B cell (primary cell): ENCODE data around the gene FANCM. TPM values are rescaled to one million over a fixed set of nuclear protein-coding genes. Genes with fewer than 3 reads are reported as not detected.

Experiments used
- ATAC-seq: fragments of 200-7000 bp; cut with Tn5 transposase; one replicate; pipeline ENCODE4 v1.10.0; 2021; ENCODE audit warnings: low read depth, mild to moderate bottlenecking, moderate number of reproducible peaks, moderate library complexity
- CTCF ChIA-PET: fragments of 350-600 bp; sonication (Branson Sonifier 250); formaldehyde crosslinking; loops from one replicate; lab custom pipeline; 2021; ENCODE audit warnings: antibody characterized with exemption, inconsistent platforms; lab: Charles Lee
- POLR2A ChIA-PET: fragments of 350-600 bp; sonication (Branson Sonifier 250); formaldehyde crosslinking; loops from one replicate; lab custom pipeline; 2021; ENCODE audit warnings: antibody characterized with exemption; lab: Charles Lee
- DNase-seq: peaks from one replicate; pipeline ENCODE4 v3.0.0; 2013
- H2AFZ ChIP-seq: 2 replicates; pipeline ENCODE4 v1.6.1; 2012; ENCODE audit warnings: mild to moderate bottlenecking, low read depth, low read length; ENCODE audit not compliant: insufficient read depth, poor library complexity, severe bottlenecking
- H3K27ac ChIP-seq, 2 donors: 1 replicate in 1 of 2; 2 replicates in 1 of 2; pipeline ENCODE4 v1.5.1; 2012 to 2013; ENCODE audit warnings: low read length in 2 of 2, mild to moderate bottlenecking in 2 of 2, moderate library complexity in 1 of 2
- H3K27me3 ChIP-seq, 4 experiments: fragments of 200-600 bp in 1 of 4; sonication (generic) in 1 of 4; replicated peaks in 1 of 4; 1 replicate in 2 of 4; 2 replicates in 2 of 4; pipeline versions ENCODE4 v1.6.1 to v1.7.0; 2013 to 2016; ENCODE audit warnings: low read length in 3 of 4, mild to moderate bottlenecking in 2 of 4, mixed read lengths in 1 of 4, moderate library complexity in 1 of 4; ENCODE audit not compliant: insufficient read depth in 4 of 4, control insufficient read depth in 3 of 4; ENCODE audit errors: control extremely low read depth in 1 of 4
- H3K36me3 ChIP-seq, 2 experiments: replicated peaks in 1 of 2; 1 replicate in 1 of 2; 2 replicates in 1 of 2; pipeline versions ENCODE4 v1.6.1 to v1.7.1; 2013; ENCODE audit warnings: low read length in 1 of 2; ENCODE audit not compliant: insufficient read depth in 2 of 2, control insufficient read depth in 1 of 2; ENCODE audit errors: control extremely low read depth in 1 of 2, extremely low read depth in 1 of 2
- H3K4me1 ChIP-seq, 2 donors: fragments of 200-600 bp in 1 of 2; sonication (generic) in 1 of 2; 1 replicate in 1 of 2; 2 replicates in 1 of 2; pipeline versions ENCODE4 v1.5.1 to v1.6.1; 2013 to 2017; ENCODE audit warnings: low read length in 2 of 2; ENCODE audit not compliant: control insufficient read depth in 2 of 2, insufficient read depth in 2 of 2
- H3K4me2 ChIP-seq: replicated peaks from 2 replicates; pipeline ENCODE3; 2012; ENCODE audit warnings: mild to moderate bottlenecking, low read depth, low read length; ENCODE audit not compliant: poor library complexity, severe bottlenecking
- H3K4me3 ChIP-seq, 5 experiments: fragments of 200-600 bp in 1 of 5; sonication (generic) in 1 of 5; 1 replicate in 3 of 5; 2 replicates in 2 of 5; pipeline versions ENCODE4 v1.5.1 to v1.7.0; 2011 to 2016; ENCODE audit warnings: low read length in 4 of 5, mild to moderate bottlenecking in 4 of 5, low read depth in 2 of 5, control low read depth in 1 of 5, moderate library complexity in 1 of 5; ENCODE audit not compliant: insufficient read depth in 1 of 5; ENCODE audit errors: control extremely low read depth in 1 of 5, extremely low read depth in 1 of 5
- H3K79me2 ChIP-seq: fragments of 200-600 bp; sonication (generic); one replicate; pipeline ENCODE4 v1.6.0; 2016; ENCODE audit warnings: low read length; ENCODE audit not compliant: control insufficient read depth, insufficient read depth
- H3K9ac ChIP-seq: fragments of 200-600 bp; sonication (generic); 2 replicates; pipeline ENCODE4 v1.6.1; 2017; ENCODE audit warnings: mild to moderate bottlenecking, low read length, moderate library complexity
- H3K9me3 ChIP-seq, 3 donors: one replicate each; pipeline versions ENCODE4 v1.6.1 to v1.7.1; 2013; ENCODE audit warnings: low read length in 2 of 3; ENCODE audit not compliant: control insufficient read depth in 2 of 3, insufficient read depth in 1 of 3; ENCODE audit errors: control extremely low read depth in 1 of 3
- H4K20me1 ChIP-seq: 2 replicates; pipeline ENCODE4 v1.6.0; 2012; ENCODE audit warnings: mild to moderate bottlenecking, low read length; ENCODE audit not compliant: insufficient read depth, control insufficient read depth, poor library complexity, severe bottlenecking
- H3K27ac Mint-ChIP-seq: one replicate; pipeline ENCODE4 v1.8.0; 2021; ENCODE audit warnings: mixed read lengths
- H3K27me3 Mint-ChIP-seq: one replicate; pipeline ENCODE4 v1.8.0; 2021; ENCODE audit warnings: mixed read lengths
- H3K4me1 Mint-ChIP-seq: one replicate; pipeline ENCODE4 v1.8.0; 2021; ENCODE audit warnings: mixed read lengths
- H3K4me3 Mint-ChIP-seq: one replicate; pipeline ENCODE4 v1.8.0; 2021; ENCODE audit warnings: mixed read lengths
- H3K9me3 Mint-ChIP-seq: one replicate; pipeline ENCODE4 v1.8.0; 2022; ENCODE audit warnings: mixed read lengths; ENCODE audit not compliant: insufficient read depth
- EZH2 ChIP-seq: IDR thresholded peaks from 2 replicates; pipeline ENCODE4 v1.6.1; 2012; ENCODE audit warnings: borderline replicate concordance, low read depth, mild to moderate bottlenecking, moderate library complexity, low read length; ENCODE audit not compliant: insufficient read depth, poor library complexity, severe bottlenecking
- WGBS: methylation state at CpG from one replicate; pipeline ENCODE4 v1.1.5; 2013; ENCODE audit warnings: missing lambda C conversion rate; ENCODE audit not compliant: insufficient coverage; 5-methylcytosine and 5-hydroxymethylcytosine counted together
- intact Hi-C: fragments of 100-400 bp; cut with micrococcal nuclease; formaldehyde crosslinking; loops from one replicate; pipeline ENCODE4 v1.10.0; 2022
- polyA plus RNA-seq: library from polyadenylated mRNA; depleted of rRNA; stranded (reverse); fragments of >200 nt; gene quantifications from 2 replicates; pipeline ENCODE4 v1.2.3, GENCODE V29; 2012
- small RNA-seq: library from RNA; depleted of rRNA; stranded (forward); fragments of <200 nt; gene quantifications from one replicate; pipeline ENCODE3, GENCODE V24; 2012; ENCODE audit warnings: low replicate concordance, low read depth; ENCODE audit not compliant: insufficient read length
- total RNA-seq, 2 donors: library from RNA; stranded (reverse); fragments of 120-200 nt in 1 of 2; gene quantifications; 1 replicate in 1 of 2; 2 replicates in 1 of 2; pipeline versions ENCODE4 v1.2.3 to v1.2.4, GENCODE V29; 2013 to 2022
- TF ChIP-seq, protein P1 (sequence below): fragments of 200-600 bp; IDR thresholded peaks from one replicate; pipeline ENCODE4 v1.8.0; 2022; ENCODE audit warnings: antibody characterized with exemption, mild to moderate bottlenecking

Gene FANCM
- total and polyA plus RNA-seq, 2 donors (not counting 1 experiment from before 2014, with no cell fraction given): 3.0 to 15.5 TPM

DNA sequence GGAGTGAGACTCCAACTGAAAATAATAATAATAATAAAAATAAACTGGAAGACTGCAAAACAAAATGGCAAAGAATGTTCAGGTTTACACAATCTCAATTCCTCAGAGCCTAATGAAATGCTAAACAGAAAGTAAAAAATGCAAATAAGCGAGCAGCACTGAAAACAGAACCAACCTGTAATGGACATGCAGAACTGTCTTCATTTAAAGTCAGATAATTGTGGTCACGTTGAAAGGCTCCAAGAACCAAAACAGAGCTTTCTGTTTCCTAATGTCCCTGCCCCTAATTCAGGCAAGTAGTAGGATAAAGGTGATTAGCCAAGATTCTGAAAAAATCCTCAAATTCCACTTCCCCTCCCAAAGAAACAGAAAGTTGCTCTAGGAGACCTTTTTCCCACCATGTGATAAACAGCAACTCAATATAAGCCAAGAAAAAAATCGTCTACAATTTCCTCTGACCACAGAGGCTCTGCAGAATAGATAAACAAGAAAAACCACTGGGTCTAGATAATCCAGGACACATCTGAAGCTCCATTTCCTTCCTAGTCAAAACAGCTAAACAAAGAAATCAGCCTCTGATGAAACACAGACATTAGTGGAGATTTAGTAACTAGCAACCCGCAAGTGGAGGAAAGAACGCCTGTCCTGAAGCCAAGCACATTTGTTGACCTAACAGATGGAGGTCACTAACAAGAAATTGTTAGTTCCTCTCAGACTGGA, 114.3 kb downstream of the FANCM start:
- peaks cover 38% of the 10 kb centered on the region for H3K4me1 Mint-ChIP-seq
- Histone ChIP-seq H3K27ac (peak overlapping the region; percentile 42 to 86), H3K4me2 (peak overlapping the region; percentile 88), H3K4me3 (peak overlapping the region in 3 of 5 experiments; percentile 9 to 30 (median 18)), H4K20me1 (peaks cover 29% of the 10 kb centered on the region), H2AFZ (peak overlapping the region; percentile 4), H3K4me1 (peaks cover 31 to 34% of the 10 kb centered on the region in 2 donors), H3K79me2 (peaks cover 71% of the 10 kb centered on the region), H3K9me3 (peaks cover 0 to 13% (median 0%) of the 10 kb centered on the region in 3 donors), H3K27me3 (no peaks in the 10 kb centered on the region), H3K9ac (no peak overlapping the region), H3K36me3 (peaks cover 0 to under 1% of the 10 kb centered on the region in 2 experiments)
- H3K27me3 Mint-ChIP-seq: no peaks in the 10 kb centered on the region
- POLR2A ChIA-PET: no interaction called here
- peak overlapping the region; percentile 90 for H3K4me3 Mint-ChIP-seq
- H3K27ac Mint-ChIP-seq: peak overlapping the region; percentile 80
- no peak for ATAC-seq
- WGBS: 0% methylated on average over 1 of the region's 5 CpGs
- intact Hi-C loops: no loop called here
- TF ChIP-seq, protein P1, sequence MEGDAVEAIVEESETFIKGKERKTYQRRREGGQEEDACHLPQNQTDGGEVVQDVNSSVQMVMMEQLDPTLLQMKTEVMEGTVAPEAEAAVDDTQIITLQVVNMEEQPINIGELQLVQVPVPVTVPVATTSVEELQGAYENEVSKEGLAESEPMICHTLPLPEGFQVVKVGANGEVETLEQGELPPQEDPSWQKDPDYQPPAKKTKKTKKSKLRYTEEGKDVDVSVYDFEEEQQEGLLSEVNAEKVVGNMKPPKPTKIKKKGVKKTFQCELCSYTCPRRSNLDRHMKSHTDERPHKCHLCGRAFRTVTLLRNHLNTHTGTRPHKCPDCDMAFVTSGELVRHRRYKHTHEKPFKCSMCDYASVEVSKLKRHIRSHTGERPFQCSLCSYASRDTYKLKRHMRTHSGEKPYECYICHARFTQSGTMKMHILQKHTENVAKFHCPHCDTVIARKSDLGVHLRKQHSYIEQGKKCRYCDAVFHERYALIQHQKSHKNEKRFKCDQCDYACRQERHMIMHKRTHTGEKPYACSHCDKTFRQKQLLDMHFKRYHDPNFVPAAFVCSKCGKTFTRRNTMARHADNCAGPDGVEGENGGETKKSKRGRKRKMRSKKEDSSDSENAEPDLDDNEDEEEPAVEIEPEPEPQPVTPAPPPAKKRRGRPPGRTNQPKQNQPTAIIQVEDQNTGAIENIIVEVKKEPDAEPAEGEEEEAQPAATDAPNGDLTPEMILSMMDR: no peak
- TF ChIP-seq EZH2: no peak
- CTCF ChIA-PET: interaction anchor here (1.4 to 1.9 kb wide), 2 partner anchors 9 to 19 kb away, joined by 4 to 7 read pairs; no protein-coding TSS in a partner anchor
- no peaks in the 10 kb centered on the region for H3K9me3 Mint-ChIP-seq
- DNase-seq: peak; percentile 39

Small RNA genes lying within 50 kb of the gene (small RNA-seq; reads per million reads assigned to genes)
- 1.9 reads per million, percentile 9 among the genes with 10 or more reads in this experiment for gene RF00151
- 62,554 reads per million, percentile 100 among the genes with 10 or more reads in this experiment for gene SNORD127

Other genes with a start within 250 kb of the FANCM start
- gene KLHL28, start 174.0 kb upstream of the FANCM start, total RNA-seq: 33.5 and 36.1 TPM in 2 replicates
- gene KLHL28, start 174.0 kb upstream of the FANCM start, polyA plus RNA-seq: 8.9 and 12.2 TPM in 2 replicates
- gene TOGARAM1, start 173.7 kb upstream of the FANCM start, total RNA-seq: 23.9 and 25.6 TPM in 2 replicates
- 3.4 and 5.2 TPM in 2 replicates for gene TOGARAM1, start 173.7 kb upstream of the FANCM start, polyA plus RNA-seq
- gene PRPF39, start 51.8 kb upstream of the FANCM start, total RNA-seq: 67.5 and 72.7 TPM in 2 replicates
- gene PRPF39, start 51.8 kb upstream of the FANCM start, polyA plus RNA-seq: 64.8 and 98.9 TPM in 2 replicates
- gene FKBP3, start 1.4 kb upstream of the FANCM start, total RNA-seq: 49.1 and 58.7 TPM in 2 replicates
- 18.5 and 25.5 TPM in 2 replicates for gene FKBP3, start 1.4 kb upstream of the FANCM start, polyA plus RNA-seq
- gene MIS18BP1, start 117.3 kb downstream of the FANCM start, total RNA-seq: 85.5 and 92.5 TPM in 2 replicates
- 30.0 and 40.5 TPM in 2 replicates for gene MIS18BP1, start 117.3 kb downstream of the FANCM start, polyA plus RNA-seq